BLaER1 (cell line): ENCODE measurements around the gene HPSE.
A peak's percentile ranks its signal among the peaks of the same experiment; 100 is the strongest.
"Not testable (repeated sequence)": the region's sequence is repeated elsewhere in the genome, so short reads cannot be mapped to it uniquely, and the experiment has no call there.

Experiments
- H3K27ac ChIP-seq: shearing (Covaris generic); formaldehyde crosslinking; 2 replicates; pipeline ENCODE4 v1.8.1; 2022
- H3K27me3 ChIP-seq: shearing (Covaris generic); formaldehyde crosslinking; 2 replicates; pipeline ENCODE4 v1.8.1; 2022
- H3K36me3 ChIP-seq: shearing (Covaris generic); formaldehyde crosslinking; 2 replicates; pipeline ENCODE4 v1.8.1; 2022
- H3K4me1 ChIP-seq: shearing (Covaris generic); formaldehyde crosslinking; 2 replicates; pipeline ENCODE4 v1.8.1; 2022
- H3K4me2 ChIP-seq: shearing (Covaris generic); formaldehyde crosslinking; 2 replicates; pipeline ENCODE4 v1.8.1; 2022
- H3K4me3 ChIP-seq: shearing (Covaris generic); formaldehyde crosslinking; 2 replicates; pipeline ENCODE4 v1.8.1; 2022
- H3K9ac ChIP-seq: shearing (Covaris generic); formaldehyde crosslinking; 2 replicates; pipeline ENCODE4 v1.8.1; 2022
- H3K9me3 ChIP-seq: shearing (Covaris generic); formaldehyde crosslinking; 2 replicates; pipeline ENCODE4 v1.8.1; 2022
- H4K20me1 ChIP-seq: shearing (Covaris generic); formaldehyde crosslinking; 2 replicates; pipeline ENCODE4 v1.8.1; 2022
- Cebpa-rat ChIP-seq: shearing (Covaris generic); IDR thresholded peaks from 2 replicates; pipeline ENCODE4 v1.8.1; 2022

The HPSE gene

DNA sequence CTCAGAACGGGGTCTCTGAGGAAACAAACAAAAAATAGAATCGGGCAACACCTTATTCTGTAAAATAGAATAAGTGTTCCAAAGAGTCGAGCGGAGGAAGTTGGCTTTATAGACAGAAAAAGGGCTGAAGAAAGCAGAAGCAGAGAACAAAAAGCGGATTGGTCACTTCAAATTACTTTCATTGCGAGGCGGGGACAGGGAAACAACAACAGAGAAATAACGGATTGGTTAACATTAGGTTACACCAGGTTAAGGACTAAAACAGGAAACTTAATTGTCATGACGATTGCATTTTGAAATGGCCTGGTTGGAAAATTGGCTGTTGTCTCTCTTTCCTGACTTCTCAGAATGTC, 49.6 kb downstream of the HPSE start:
- H3K36me3 ChIP-seq = no peaks in the 10 kb centered on the region
- H3K4me1 ChIP-seq = peaks cover 41% of the 10 kb centered on the region
- TF ChIP-seq Cebpa-rat = no peak
- no peaks in the 10 kb centered on the region for H3K27me3 ChIP-seq
- peaks cover 10% of the 10 kb centered on the region for H3K9me3 ChIP-seq
- peak overlapping the region; percentile 86 for H3K9ac ChIP-seq
- 0 out of 2 replicates have a peak, but pooled peaks cover 16% of the 10 kb centered on the region for H4K20me1 ChIP-seq
- peak overlapping the region; percentile 78 for H3K4me3 ChIP-seq
- peak overlapping the region; percentile 83 for H3K4me2 ChIP-seq
- peak overlapping the region; percentile 82 for H3K27ac ChIP-seq

DNA sequence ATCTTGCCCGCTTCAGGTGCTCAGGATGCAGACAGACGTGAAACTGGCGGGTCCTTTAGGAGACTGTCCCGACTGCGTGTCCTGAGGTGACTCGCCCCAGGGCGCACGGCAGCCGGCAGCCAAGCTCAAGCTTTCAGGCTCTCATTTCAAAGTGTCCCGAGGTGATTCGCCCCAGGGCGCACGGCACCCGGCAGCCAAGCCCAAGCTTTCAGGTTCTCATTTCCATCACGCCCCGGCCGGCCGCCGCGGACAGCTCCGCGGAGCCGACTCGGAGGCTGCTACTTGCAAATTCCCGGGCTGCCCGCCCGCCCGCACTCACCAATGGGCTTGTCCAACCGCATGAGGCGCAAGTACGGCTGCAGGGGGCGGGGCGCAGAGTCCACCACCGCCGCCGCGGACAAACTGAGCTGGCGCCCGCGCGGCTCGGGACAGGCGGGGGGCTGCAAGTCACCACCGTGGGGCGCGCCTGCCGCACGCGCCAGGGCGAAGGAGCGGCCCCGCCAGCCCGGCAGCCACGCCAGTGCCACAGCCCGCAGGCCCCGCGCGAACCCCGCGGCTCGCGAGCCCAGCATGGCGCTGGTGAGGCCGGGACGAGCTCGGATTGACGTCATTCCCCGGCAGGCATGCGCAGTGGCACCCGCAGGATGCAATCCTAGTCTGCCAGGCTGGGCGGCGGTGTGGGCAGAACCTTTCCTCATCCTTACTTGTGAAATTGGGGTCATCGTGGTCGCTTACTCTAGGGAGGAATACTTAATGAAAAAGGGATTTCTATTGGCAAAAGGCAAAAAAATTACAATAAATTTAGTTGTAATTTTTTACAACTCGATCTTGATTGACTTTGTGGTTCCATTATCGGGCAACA, 50.2 kb downstream of the HPSE start, which contains the start of gene COQ2:
Gene COQ2 (minus strand): TSS at position 606 of the 862 bp plus-strand sequence. CDS start 34 bp downstream, at position 572.
- Histone ChIP-seq H3K9me3 (peaks cover 4% of the 10 kb centered on the region; the same call in 1 of the 2 replicates), H3K4me3 (peak within 1 kb of the TSS; percentile 78), H3K9ac (peak within 1 kb of the TSS; percentile 86), H3K36me3 (no peaks in the 10 kb centered on the region), H3K4me2 (peak within 1 kb of the TSS; percentile 83), H3K4me1 (peaks cover 41% of the 10 kb centered on the region), H4K20me1 (0 out of 2 replicates have a peak, but pooled peaks cover 16% of the 10 kb centered on the region), H3K27ac (peak within 1 kb of the TSS; percentile 82), H3K27me3 (no peaks in the 10 kb centered on the region)
- TF ChIP-seq Cebpa-rat = no peak

DNA sequence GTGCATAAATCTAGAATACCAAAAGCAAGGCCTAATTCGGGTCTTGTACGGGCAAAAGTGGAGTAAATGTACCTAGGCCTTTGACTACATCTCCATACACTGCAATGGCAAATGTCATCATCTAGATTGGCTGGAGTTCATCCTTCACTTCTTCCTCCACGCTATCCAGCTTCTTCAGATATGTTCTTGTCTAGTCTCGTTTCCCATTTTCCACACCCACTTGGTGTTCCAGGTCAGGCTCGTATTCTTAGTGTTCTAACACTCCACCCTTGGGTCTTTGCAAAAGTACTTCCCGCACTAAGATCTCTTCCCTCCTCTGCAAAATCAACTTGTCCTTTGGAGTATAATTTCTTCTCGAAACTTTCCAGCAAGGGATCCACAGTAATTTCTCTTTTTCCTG, 51.5 kb downstream of the HPSE start:
- H3K27me3 ChIP-seq = no peaks in the 10 kb centered on the region
- H3K4me3 ChIP-seq = peak overlapping the region; percentile 78
- TF ChIP-seq Cebpa-rat = no peak
- peak overlapping the region; percentile 86; the same call in 1 of the 2 replicates for H3K9ac ChIP-seq
- no peak overlapping the region for H3K27ac ChIP-seq
- peaks cover 8% of the 10 kb centered on the region for H3K36me3 ChIP-seq
- no peaks in the 10 kb centered on the region for H3K9me3 ChIP-seq
- H4K20me1 ChIP-seq = 0 out of 2 replicates have a peak, but pooled peaks cover 16% of the 10 kb centered on the region
- H3K4me1 ChIP-seq = peaks cover 41% of the 10 kb centered on the region
- H3K4me2 ChIP-seq = peak overlapping the region; percentile 83

DNA sequence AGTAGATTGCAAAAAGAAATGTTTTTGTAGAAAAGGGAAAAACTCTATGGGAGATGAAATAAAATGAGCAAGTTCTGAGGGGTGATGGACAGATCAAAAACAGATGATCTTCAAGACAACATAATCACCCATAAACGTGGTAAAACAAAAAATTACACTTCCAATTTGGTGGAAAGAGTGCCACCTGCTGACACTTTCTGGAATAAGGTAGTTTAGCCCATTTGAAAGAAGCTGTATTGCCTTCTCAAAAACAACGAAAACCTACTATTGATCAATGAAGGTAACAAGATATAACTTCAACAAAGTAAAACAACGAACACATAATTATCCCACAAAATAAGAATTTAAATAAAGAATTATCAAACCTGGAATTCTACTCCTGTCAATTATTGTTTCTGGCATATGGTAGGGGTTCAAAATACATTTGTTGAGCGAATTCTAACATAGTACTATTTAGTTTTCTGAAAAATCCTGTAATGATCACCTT, 52.6 kb downstream of the HPSE start:
- H3K36me3 ChIP-seq = peaks cover 18% of the 10 kb centered on the region
- no peak overlapping the region for H3K4me3 ChIP-seq
- 0 out of 2 replicates have a peak, but pooled peaks cover 16% of the 10 kb centered on the region for H4K20me1 ChIP-seq
- peak overlapping the region; percentile 83 for H3K4me2 ChIP-seq
- H3K9me3 ChIP-seq = no peaks in the 10 kb centered on the region
- TF ChIP-seq Cebpa-rat = no peak
- no peak overlapping the region for H3K9ac ChIP-seq
- H3K4me1 ChIP-seq = peaks cover 43% of the 10 kb centered on the region
- H3K27me3 ChIP-seq = no peaks in the 10 kb centered on the region
- H3K27ac ChIP-seq = no peak overlapping the region

DNA sequence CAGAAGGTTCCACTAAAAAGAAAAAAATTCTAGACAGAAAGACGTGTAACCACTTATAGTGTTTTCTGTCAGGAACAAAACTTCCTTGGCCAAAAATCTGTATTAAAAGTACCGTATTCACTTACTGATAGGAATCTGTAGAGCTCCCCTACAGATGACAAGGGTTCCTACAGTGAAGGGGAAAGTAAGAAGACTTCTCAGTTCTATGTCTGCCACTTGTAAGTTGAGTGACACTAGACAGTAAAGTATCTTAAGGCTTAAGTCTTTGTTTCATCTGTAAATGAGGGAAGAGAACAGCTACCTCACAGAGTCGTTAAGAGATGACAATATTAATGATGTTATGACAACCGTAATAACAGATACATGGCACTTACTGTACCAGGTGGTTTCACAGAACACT, 53.3 kb downstream of the HPSE start:
- H3K4me3 ChIP-seq = no peak overlapping the region
- H3K4me2 ChIP-seq = peak overlapping the region; percentile 35
- H3K9ac ChIP-seq = no peak overlapping the region
- 0 out of 2 replicates have a peak, but pooled peaks cover 16% of the 10 kb centered on the region for H4K20me1 ChIP-seq
- H3K27ac ChIP-seq = no peak overlapping the region
- peaks cover 49% of the 10 kb centered on the region for H3K4me1 ChIP-seq
- no peak for TF ChIP-seq Cebpa-rat
- peaks cover 19% of the 10 kb centered on the region for H3K36me3 ChIP-seq
- H3K9me3 ChIP-seq = no peaks in the 10 kb centered on the region
- H3K27me3 ChIP-seq = no peaks in the 10 kb centered on the region

DNA sequence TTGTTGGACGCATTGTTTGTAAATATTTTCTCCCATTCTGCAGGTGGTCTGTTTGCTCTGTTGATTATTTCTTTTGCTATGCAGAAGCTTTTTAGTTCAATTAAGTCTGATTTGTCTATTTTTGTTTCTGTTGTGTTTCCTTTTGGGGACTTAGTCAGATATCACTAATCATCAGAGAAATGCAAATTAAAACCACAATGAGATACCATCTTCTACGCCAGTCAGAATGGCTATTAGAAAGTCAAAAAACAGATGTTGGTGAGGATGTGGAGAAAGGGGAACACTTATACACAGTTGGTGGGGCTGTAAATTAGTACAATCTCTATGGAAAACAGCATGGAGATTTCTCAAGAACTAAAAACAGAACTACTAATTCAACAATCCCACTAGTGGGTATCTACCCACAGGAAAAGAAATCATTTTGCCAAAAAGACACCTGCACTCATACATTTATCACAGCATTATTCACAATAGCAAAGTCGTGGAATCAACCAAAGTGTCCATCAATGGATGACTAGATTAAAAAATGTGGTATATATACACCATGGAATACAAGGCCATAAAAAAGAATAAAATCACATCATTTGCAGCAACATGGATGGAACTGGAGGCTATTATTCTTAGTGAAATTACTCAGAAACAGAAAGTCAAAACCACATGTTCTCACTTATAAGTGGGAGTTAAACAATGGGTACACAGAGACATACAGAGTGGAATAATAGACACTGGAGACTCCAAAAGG, 58.2 kb downstream of the HPSE start:
- H3K9ac ChIP-seq = no peak overlapping the region
- TF ChIP-seq Cebpa-rat = no peak
- no peaks in the 10 kb centered on the region for H3K27me3 ChIP-seq
- H3K4me1 ChIP-seq = peaks cover 16% of the 10 kb centered on the region
- H3K27ac ChIP-seq = no peak overlapping the region
- no peak overlapping the region for H3K4me3 ChIP-seq
- peak overlapping the region; percentile 44 for H3K4me2 ChIP-seq
- H4K20me1 ChIP-seq = 0 out of 2 replicates have a peak, but pooled peaks cover 1% of the 10 kb centered on the region
- no peaks in the 10 kb centered on the region for H3K9me3 ChIP-seq
- H3K36me3 ChIP-seq = peaks cover 50% of the 10 kb centered on the region

DNA sequence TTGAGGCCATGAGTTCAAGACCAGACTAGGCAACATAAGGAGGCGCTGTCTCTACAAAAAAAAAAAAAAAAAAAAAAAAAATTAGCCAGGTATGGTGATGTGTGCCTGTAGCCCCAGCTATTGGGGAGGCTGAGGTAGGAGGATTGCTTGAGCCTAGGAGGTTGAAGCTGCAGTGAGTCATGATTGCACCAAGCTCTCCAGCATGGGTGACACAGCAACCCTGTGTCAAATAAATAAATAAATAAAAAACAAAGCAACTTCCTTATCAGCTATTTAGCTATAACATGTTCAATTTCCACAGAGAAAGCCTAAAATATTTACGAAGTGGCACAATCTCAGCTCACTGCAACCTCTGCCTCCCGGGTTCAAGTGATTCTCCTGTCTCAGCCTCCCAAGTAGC, 60.7 kb downstream of the HPSE start:
- H3K4me1 ChIP-seq = peaks cover 12% of the 10 kb centered on the region
- H3K9me3 ChIP-seq, H3K4me3 ChIP-seq, H3K27me3 ChIP-seq, H3K27ac ChIP-seq, H3K4me2 ChIP-seq, H3K9ac ChIP-seq, H4K20me1 ChIP-seq: not testable (repeated sequence)
- peaks cover 72% of the 10 kb centered on the region for H3K36me3 ChIP-seq

DNA sequence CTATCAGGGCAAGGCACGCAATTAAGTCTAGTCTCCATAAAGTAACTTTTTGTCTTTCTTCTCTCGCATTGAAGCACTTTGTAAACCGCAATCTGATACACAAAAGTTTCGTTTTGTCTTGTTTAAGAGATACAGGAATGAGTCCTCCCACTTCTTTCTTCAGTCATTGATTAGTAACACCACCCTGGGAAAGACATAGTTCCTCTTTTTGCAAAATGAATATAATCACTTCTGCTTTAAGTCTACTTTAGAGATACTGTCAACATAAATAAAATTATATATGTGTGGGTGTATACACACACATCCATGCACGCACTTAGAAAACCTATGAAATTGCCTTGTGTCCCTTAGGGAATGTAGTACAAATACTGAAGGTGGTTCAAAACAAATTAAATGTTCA, 61.7 kb downstream of the HPSE start:
- H3K4me2 ChIP-seq = no peak overlapping the region
- H3K9me3 ChIP-seq = no peaks in the 10 kb centered on the region
- no peaks in the 10 kb centered on the region for H3K27me3 ChIP-seq
- H3K9ac ChIP-seq = no peak overlapping the region
- H4K20me1 ChIP-seq = no peaks in the 10 kb centered on the region
- H3K4me1 ChIP-seq = peaks cover 12% of the 10 kb centered on the region
- no peak for TF ChIP-seq Cebpa-rat
- H3K4me3 ChIP-seq = no peak overlapping the region
- H3K36me3 ChIP-seq = peaks cover 71% of the 10 kb centered on the region
- H3K27ac ChIP-seq = no peak overlapping the region

DNA sequence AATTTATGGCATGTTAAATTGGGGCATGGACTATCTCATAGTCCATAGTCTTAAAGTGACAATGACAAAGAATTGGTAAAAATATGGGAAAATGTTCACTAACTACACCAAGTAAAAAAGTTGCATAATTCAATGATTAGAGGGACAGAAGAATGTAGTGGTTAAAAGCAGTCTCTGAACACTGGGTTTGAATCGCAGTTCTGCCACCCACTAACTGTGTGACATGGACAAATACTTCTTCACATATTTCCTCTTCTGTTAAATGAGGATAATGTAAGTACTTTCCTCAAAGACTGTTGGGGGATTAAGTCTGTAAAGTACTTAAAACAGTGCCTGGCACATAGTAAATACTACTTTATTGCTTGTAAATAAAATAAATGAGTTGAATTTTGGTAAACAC, 65.4 kb downstream of the HPSE start:
- Histone ChIP-seq H3K36me3 (peaks cover 92% of the 10 kb centered on the region), H4K20me1 (no peaks in the 10 kb centered on the region), H3K9ac (no peak overlapping the region), H3K4me3 (no peak overlapping the region), H3K27me3 (no peaks in the 10 kb centered on the region), H3K4me1 (no peaks in the 10 kb centered on the region), H3K4me2 (no peak overlapping the region), H3K27ac (no peak overlapping the region), H3K9me3 (no peaks in the 10 kb centered on the region)
- TF ChIP-seq Cebpa-rat = no peak

DNA sequence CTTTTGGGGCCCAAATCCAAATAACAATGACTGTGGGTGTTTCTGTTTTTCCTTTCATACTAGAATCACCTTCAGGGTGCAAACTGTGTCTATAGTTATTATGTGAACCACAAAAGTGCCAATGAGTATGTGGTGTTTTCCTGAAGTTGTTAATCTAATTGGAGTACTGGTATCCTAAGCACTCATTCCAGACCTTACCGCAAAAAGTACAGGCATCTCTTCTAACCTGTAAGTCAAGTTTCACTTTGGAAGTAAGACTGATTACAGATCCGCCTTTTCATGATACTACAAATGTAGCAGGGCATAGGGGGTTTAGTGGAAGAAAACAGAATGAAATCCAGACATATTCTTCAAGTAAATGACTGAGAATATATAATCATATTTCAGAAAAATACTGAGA, 66.2 kb downstream of the HPSE start:
- H3K9ac ChIP-seq = no peak overlapping the region
- H3K36me3 ChIP-seq = peaks cover 89% of the 10 kb centered on the region
- no peaks in the 10 kb centered on the region for H4K20me1 ChIP-seq
- no peaks in the 10 kb centered on the region for H3K4me1 ChIP-seq
- H3K4me2 ChIP-seq = no peak overlapping the region
- TF ChIP-seq Cebpa-rat = no peak
- H3K9me3 ChIP-seq = no peaks in the 10 kb centered on the region
- no peak overlapping the region for H3K27ac ChIP-seq
- no peak overlapping the region for H3K4me3 ChIP-seq
- no peaks in the 10 kb centered on the region for H3K27me3 ChIP-seq
